CD8-positive, alpha-beta memory T cell (primary cell): ENCODE data around the gene MEF2A. TPM values are rescaled to one million over a fixed set of nuclear protein-coding genes. Genes with fewer than 3 reads are reported as not detected.

Experiments
- CTCF ChIA-PET: fragments of 350-600 bp; sonication (Branson Sonifier 250); formaldehyde crosslinking; loops from one replicate; lab custom pipeline; 2021; ENCODE audit warnings: antibody characterized with exemption; lab: Charles Lee
- POLR2A ChIA-PET: fragments of 350-600 bp; sonication (Branson Sonifier 250); formaldehyde crosslinking; loops from one replicate; lab custom pipeline; 2021; ENCODE audit warnings: antibody characterized with exemption; lab: Charles Lee
- DNase-seq, 5 donors: peaks; one replicate each; pipeline versions ENCODE4 v3.0.0 to v3.0.0-alpha.2; 2020 to 2022; ENCODE audit warnings: mixed read lengths in 1 of 5
- H3K27ac ChIP-seq: one replicate; pipeline ENCODE4 v1.7.0; 2013; ENCODE audit warnings: low read depth, mild to moderate bottlenecking, low read length, moderate library complexity
- H3K27me3 ChIP-seq: 2 replicates; pipeline ENCODE4 v1.7.0; 2013; ENCODE audit warnings: low read length, mild to moderate bottlenecking; ENCODE audit not compliant: insufficient read depth, poor library complexity, severe bottlenecking
- H3K36me3 ChIP-seq: 2 replicates; pipeline ENCODE4 v1.7.0; 2013; ENCODE audit warnings: mild to moderate bottlenecking, low read length, moderate library complexity; ENCODE audit not compliant: insufficient read depth
- H3K4me1 ChIP-seq: 2 replicates; pipeline ENCODE4 v1.7.0; 2013; ENCODE audit warnings: mild to moderate bottlenecking, low read length, moderate library complexity; ENCODE audit not compliant: insufficient read depth
- H3K4me3 ChIP-seq: 2 replicates; pipeline ENCODE4 v1.7.0; 2013; ENCODE audit warnings: mild to moderate bottlenecking, low read length
- H3K9me3 ChIP-seq: 2 replicates; pipeline ENCODE4 v1.7.0; 2013; ENCODE audit warnings: mild to moderate bottlenecking, low read length
- H3K27ac Mint-ChIP-seq, 8 donors: one replicate each; pipeline ENCODE4 v1.8.0; 2020 to 2021; ENCODE audit warnings: mixed read lengths in 8 of 8, mild to moderate bottlenecking in 6 of 8, inconsistent platforms in 3 of 8, moderate library complexity in 3 of 8
- H3K27me3 Mint-ChIP-seq, 2 donors: one replicate each; pipeline ENCODE4 v1.8.0; 2020 to 2021; ENCODE audit warnings: mixed read lengths in 2 of 2, mild to moderate bottlenecking in 1 of 2, moderate library complexity in 1 of 2
- H3K36me3 Mint-ChIP-seq, 3 donors: one replicate each; pipeline ENCODE4 v1.8.0; 2020 to 2021; ENCODE audit warnings: mixed read lengths in 3 of 3, inconsistent platforms in 1 of 3, mild to moderate bottlenecking in 1 of 3
- H3K4me1 Mint-ChIP-seq, 3 donors: one replicate each; pipeline ENCODE4 v1.8.0; 2020 to 2021; ENCODE audit warnings: mixed read lengths in 3 of 3, inconsistent platforms in 1 of 3, mild to moderate bottlenecking in 1 of 3
- H3K4me3 Mint-ChIP-seq, 7 donors: one replicate each; pipeline ENCODE4 v1.8.0; 2020 to 2021; ENCODE audit warnings: mixed read lengths in 7 of 7, mild to moderate bottlenecking in 6 of 7, moderate library complexity in 4 of 7, inconsistent platforms in 2 of 7
- H3K9me3 Mint-ChIP-seq, 5 donors: one replicate each; pipeline ENCODE4 v1.8.0; 2020 to 2022; ENCODE audit warnings: mixed read lengths in 5 of 5, mild to moderate bottlenecking in 3 of 5, moderate library complexity in 2 of 5, inconsistent platforms in 1 of 5
- polyA plus RNA-seq: library from polyadenylated mRNA; unstranded; fragments of 300-500 nt; fragmentation: Illumina TruSeq; gene quantifications from one replicate; pipeline ENCODE4 v1.2.3, GENCODE V29; 2021
- total RNA-seq, 2 experiments: library from RNA; stranded (reverse); gene quantifications; one replicate each; pipeline ENCODE4 v1.2.3, GENCODE V29; 2021

The MEF2A gene
- total and polyA plus RNA-seq, 3 experiments from 2014 or later: 15.3 to 22.4 (median 21.1) TPM

- no peaks in the 10 kb centered on the region for H3K9me3 ChIP-seq
- no peaks in the 10 kb centered on the region for H3K27me3 ChIP-seq
- H3K27ac ChIP-seq: no peak overlapping the region
- H3K36me3 Mint-ChIP-seq: no peaks in the 10 kb centered on the region
- no peak overlapping the region for H3K27ac Mint-ChIP-seq
- no peak overlapping the region for H3K4me3 ChIP-seq
- H3K36me3 ChIP-seq: no peaks in the 10 kb centered on the region
- peaks cover 4% of the 10 kb centered on the region for H3K4me1 ChIP-seq
- no peak overlapping the region for H3K4me3 Mint-ChIP-seq
- peaks cover 0 to 6% (median 3%) of the 10 kb centered on the region in 3 donors for H3K4me1 Mint-ChIP-seq
- CTCF ChIA-PET: interaction anchor here (1.9 kb wide), 1 partner anchor 480 kb away, joined by 6 read pairs; no protein-coding TSS in a partner anchor
- POLR2A ChIA-PET: no interaction called here
- H3K9me3 Mint-ChIP-seq: no peaks in the 10 kb centered on the region
- DNase-seq: no peak
- H3K27me3 Mint-ChIP-seq: no peaks in the 10 kb centered on the region
Measured at GRCh38 chr15:99752556-99752955, 186.8 kb downstream of the MEF2A start.

GRCh38 chr15:99753066-99753465, 187.3 kb downstream of the MEF2A start:
- no peak overlapping the region for H3K4me3 ChIP-seq
- ChIA-PET CTCF (interaction anchor here (1.9 kb wide), 1 partner anchor 481 kb away, joined by 6 read pairs; no protein-coding TSS in a partner anchor), POLR2A (no interaction called here)
- no peak overlapping the region for H3K27ac ChIP-seq
- H3K9me3 ChIP-seq: no peaks in the 10 kb centered on the region
- Mint-ChIP-seq H3K4me1 (peaks cover 0 to 6% (median 3%) of the 10 kb centered on the region in 3 donors), H3K4me3 (no peak overlapping the region), H3K27me3 (peaks cover 0 to under 1% of the 10 kb centered on the region in 2 donors), H3K36me3 (no peaks in the 10 kb centered on the region), H3K27ac (no peak overlapping the region), H3K9me3 (no peaks in the 10 kb centered on the region)
- no peaks in the 10 kb centered on the region for H3K27me3 ChIP-seq
- H3K4me1 ChIP-seq: peaks cover 4% of the 10 kb centered on the region
- DNase-seq: no peak
- no peaks in the 10 kb centered on the region for H3K36me3 ChIP-seq

GRCh38 chr15:99755692-99756409, 190.1 kb downstream of the MEF2A start:
- no peaks in the 10 kb centered on the region for H3K9me3 ChIP-seq
- H3K36me3 ChIP-seq: no peaks in the 10 kb centered on the region
- Mint-ChIP-seq H3K36me3 (no peaks in the 10 kb centered on the region), H3K27me3 (peaks cover 0 to 4% of the 10 kb centered on the region in 2 donors), H3K27ac (no peak overlapping the region), H3K4me3 (no peak overlapping the region), H3K4me1 (peaks cover 0 to 6% (median 3%) of the 10 kb centered on the region in 3 donors), H3K9me3 (no peaks in the 10 kb centered on the region)
- H3K27ac ChIP-seq: no peak overlapping the region
- ChIA-PET POLR2A (interaction anchor here (1.5 kb wide), 1 partner anchor 23 kb away, joined by 4 read pairs; the partner anchor contains the start of gene LYSMD4), CTCF (interaction anchor here (0.6 to 4.3 kb wide), 15 partner anchors 15 to 594 kb away, joined by 3 to 28 read pairs (median 4); partner anchors contain the start of genes LRRC28 and LYSMD4)
- no peaks in the 10 kb centered on the region for H3K27me3 ChIP-seq
- DNase-seq: peak in 3 of 5 donors; percentile 42 to 59 (median 47)
- no peak overlapping the region for H3K4me3 ChIP-seq
- H3K4me1 ChIP-seq: peaks cover 4% of the 10 kb centered on the region

- ChIA-PET POLR2A (no interaction called here), CTCF (no interaction called here)
- DNase-seq: no peak
- Mint-ChIP-seq H3K27ac (no peak overlapping the region), H3K9me3 (no peaks in the 10 kb centered on the region), H3K4me1 (no peaks in the 10 kb centered on the region), H3K4me3 (no peak overlapping the region), H3K27me3 (peaks cover 3 to 8% of the 10 kb centered on the region in 2 donors), H3K36me3 (no peaks in the 10 kb centered on the region)
- no peaks in the 10 kb centered on the region for H3K27me3 ChIP-seq
- no peaks in the 10 kb centered on the region for H3K36me3 ChIP-seq
- H3K4me1 ChIP-seq: no peaks in the 10 kb centered on the region
- no peak overlapping the region for H3K27ac ChIP-seq
- no peaks in the 10 kb centered on the region for H3K9me3 ChIP-seq
- no peak overlapping the region for H3K4me3 ChIP-seq
Measured at GRCh38 chr15:99762288-99762687, 196.5 kb downstream of the MEF2A start.

GRCh38 chr15:99763827-99764226, 198.0 kb downstream of the MEF2A start:
- Mint-ChIP-seq H3K27me3 (peaks cover 3% of the 10 kb centered on the region in 2 donors), H3K4me3 (no peak overlapping the region), H3K27ac (no peak overlapping the region), H3K9me3 (no peaks in the 10 kb centered on the region), H3K4me1 (no peaks in the 10 kb centered on the region), H3K36me3 (no peaks in the 10 kb centered on the region)
- POLR2A ChIA-PET: no interaction called here
- Histone ChIP-seq H3K9me3 (no peaks in the 10 kb centered on the region), H3K36me3 (no peaks in the 10 kb centered on the region), H3K27ac (no peak overlapping the region), H3K27me3 (no peaks in the 10 kb centered on the region), H3K4me1 (no peaks in the 10 kb centered on the region), H3K4me3 (no peak overlapping the region)
- CTCF ChIA-PET: no interaction called here
- DNase-seq: no peak

- CTCF ChIA-PET: no interaction called here
- H3K4me3 Mint-ChIP-seq: no peak overlapping the region
- POLR2A ChIA-PET: no interaction called here
Measured at GRCh38 chr15:99764522-99764921, 198.7 kb downstream of the MEF2A start.

More at GRCh38 chr15:99764522-99764921, 198.7 kb downstream of the MEF2A start:
- no peak overlapping the region for H3K27ac ChIP-seq
- H3K4me3 ChIP-seq: no peak overlapping the region
- Mint-ChIP-seq H3K4me1 (no peaks in the 10 kb centered on the region), H3K36me3 (no peaks in the 10 kb centered on the region), H3K9me3 (no peaks in the 10 kb centered on the region), H3K27ac (no peak overlapping the region), H3K27me3 (peaks cover 3% of the 10 kb centered on the region in 2 donors)
- H3K27me3 ChIP-seq: no peaks in the 10 kb centered on the region
- no peaks in the 10 kb centered on the region for H3K4me1 ChIP-seq
- DNase-seq: no peak
- no peaks in the 10 kb centered on the region for H3K9me3 ChIP-seq
- H3K36me3 ChIP-seq: no peaks in the 10 kb centered on the region

Other genes with a start within 250 kb of the MEF2A start
- 1 to 10 TPM; 7.9 to 8.4 TPM for gene LYSMD4, start 167.5 kb downstream of the MEF2A start, total RNA-seq
- gene LYSMD4, start 167.5 kb downstream of the MEF2A start, polyA plus RNA-seq: 6.5 TPM